Astrocyte of the cerebellum (primary cell): ENCODE measurements around the gene BCS1L.

Source experiments
- DNase-seq: peaks from one replicate; pipeline ENCODE4 v3.0.0-alpha.2; 2011; ENCODE audit warnings: low read depth
- H3K4me3 ChIP-seq: 2 replicates; pipeline ENCODE4 v1.5.1; 2011; ENCODE audit warnings: mild to moderate bottlenecking, low read depth, low read length, moderate library complexity
- CTCF ChIP-seq: IDR thresholded peaks from 2 replicates; pipeline ENCODE4 v1.5.1; 2012; ENCODE audit warnings: low read length, low read depth, moderate library complexity, mild to moderate bottlenecking; ENCODE audit errors: missing control alignments
- in situ Hi-C: cut with HindIII; loops from 2 replicates; pipeline ENCODE4 v1.10.0; 2017; ENCODE audit warnings: low sequenced_read_pairs

BCS1L gene

GRCh38 chr2:218626369-218626768, 33.1 kb upstream of the BCS1L start:
- no peak for DNase-seq
- no peak overlapping the region for H3K4me3 ChIP-seq
- in situ Hi-C loops, result no loop called here
- TF ChIP-seq CTCF, result no peak

DNA sequence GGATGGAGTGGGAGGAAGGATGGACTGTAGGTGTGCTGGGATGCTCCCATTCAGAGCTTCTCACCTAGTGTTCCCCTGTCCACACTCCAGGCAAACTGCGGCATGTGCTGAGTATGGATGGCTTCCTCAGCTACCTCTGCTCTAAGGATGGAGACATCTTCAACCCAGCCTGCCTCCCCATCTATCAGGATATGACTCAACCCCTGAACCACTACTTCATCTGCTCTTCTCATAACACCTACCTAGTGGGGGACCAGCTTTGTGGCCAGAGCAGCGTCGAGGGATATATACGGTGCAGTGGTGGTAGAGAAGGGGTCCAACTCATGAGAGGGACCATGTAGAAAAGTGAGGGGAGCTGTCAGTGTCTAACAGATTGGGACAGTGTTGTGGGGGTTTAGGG, 31.5 kb upstream of the BCS1L start:
- in situ Hi-C loops, result no loop called here
- no peak overlapping the region for H3K4me3 ChIP-seq
- TF ChIP-seq CTCF, result no peak

DNA sequence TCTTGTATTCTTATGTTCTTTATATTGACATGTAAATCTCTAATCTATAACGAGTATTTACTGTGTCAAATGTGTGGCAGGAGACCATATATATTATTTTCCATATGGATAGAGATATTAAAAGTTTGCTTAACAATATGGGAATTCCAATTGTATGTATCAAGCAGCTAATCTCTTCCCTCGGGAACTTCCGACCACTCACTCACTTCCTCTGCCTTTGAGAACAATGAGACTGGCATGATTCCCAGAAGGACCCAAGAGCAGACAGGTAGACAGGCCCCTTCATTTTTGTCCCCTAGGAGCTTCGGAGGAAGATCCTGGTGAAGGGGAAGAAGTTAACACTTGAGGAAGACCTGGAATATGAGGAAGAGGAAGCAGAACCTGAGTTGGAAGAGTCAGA, 27.6 kb upstream of the BCS1L start:
- peak; percentile 9 for DNase-seq
- in situ Hi-C loops, result no loop called here
- no peak for TF ChIP-seq CTCF
- no peak overlapping the region for H3K4me3 ChIP-seq

More for the DNA sequence above, 31.5 kb upstream of the BCS1L start:
- DNase-seq, result no peak

DNA sequence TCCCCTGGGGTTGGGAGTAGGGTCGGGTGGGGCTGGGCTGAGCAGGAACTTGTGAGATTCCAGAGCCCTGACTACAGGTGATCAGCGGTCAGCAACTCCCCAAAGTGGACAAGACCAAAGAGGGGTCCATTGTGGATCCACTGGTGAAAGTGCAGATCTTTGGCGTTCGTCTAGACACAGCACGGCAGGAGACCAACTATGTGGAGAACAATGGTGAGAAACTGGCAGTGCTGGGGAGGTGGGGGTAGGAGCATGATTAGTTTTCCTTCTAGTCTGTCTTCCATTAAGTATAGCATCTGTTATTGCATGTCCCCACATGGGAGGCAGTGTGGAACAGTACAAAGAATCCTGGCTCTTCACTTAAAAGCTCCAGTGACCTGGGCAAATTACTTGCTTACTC, 23.8 kb upstream of the BCS1L start:
- TF ChIP-seq CTCF, result no peak
- in situ Hi-C loops, result no loop called here
- no peak for DNase-seq
- no peak overlapping the region for H3K4me3 ChIP-seq

GRCh38 chr2:218638372-218638771, 21.1 kb upstream of the BCS1L start:
- no peak overlapping the region for H3K4me3 ChIP-seq
- DNase-seq, result no peak
- no peak for TF ChIP-seq CTCF
- in situ Hi-C loops, result no loop called here

- TF ChIP-seq CTCF, result no peak
- no peak overlapping the region for H3K4me3 ChIP-seq
- DNase-seq, result no peak
- in situ Hi-C loops, result no loop called here
Observed at GRCh38 chr2:218642121-218642656, 17.3 kb upstream of the BCS1L start.

DNA sequence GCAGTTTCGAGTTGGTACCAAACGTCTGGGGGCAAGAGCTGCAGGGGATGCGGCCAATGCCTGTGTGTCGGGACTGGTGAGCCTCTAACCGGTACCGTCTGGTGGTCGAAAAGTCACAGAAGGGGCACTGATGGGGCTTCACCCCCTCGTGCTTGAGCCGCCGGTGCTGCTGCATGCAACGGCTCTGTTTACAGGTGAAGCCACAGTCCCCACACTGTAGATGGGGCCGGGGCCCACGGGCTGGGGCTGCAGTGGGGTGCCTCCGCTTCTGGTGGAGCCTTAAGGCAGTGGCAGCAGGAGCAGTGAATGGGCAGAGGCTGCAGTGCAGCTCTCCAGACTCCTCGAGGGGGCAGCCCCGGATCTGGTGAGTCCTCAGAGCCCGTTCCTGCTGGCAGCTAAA, 16.7 kb upstream of the BCS1L start:
- no peak for TF ChIP-seq CTCF
- in situ Hi-C loops, result no loop called here
- DNase-seq, result no peak
- no peak overlapping the region for H3K4me3 ChIP-seq
